H9 (cell line): ENCODE results near the gene EPN3. TPM values are rescaled to one million over a fixed set of nuclear protein-coding genes. Genes with fewer than 3 reads are reported as not detected.

Source experiments
- DNase-seq: peaks from one replicate; pipeline ENCODE4 v3.0.0-alpha.2; 2017
- H2AFZ ChIP-seq: one replicate; pipeline ENCODE4 v1.6.1; 2013; ENCODE audit warnings: mild to moderate bottlenecking, low read length, control low read depth, moderate library complexity
- H2AK5ac ChIP-seq: 2 replicates; pipeline ENCODE4 v1.6.1; 2013; ENCODE audit warnings: low read length, control low read depth, mixed read lengths; ENCODE audit not compliant: insufficient read length
- H2BK120ac ChIP-seq: one replicate; pipeline ENCODE4 v1.6.1; 2013; ENCODE audit warnings: low read depth, mild to moderate bottlenecking, low read length, control low read depth, inconsistent platforms; ENCODE audit not compliant: poor library complexity, severe bottlenecking
- H2BK12ac ChIP-seq: 2 replicates; pipeline ENCODE4 v1.6.1; 2013; ENCODE audit warnings: low read length, control low read depth, mixed read lengths, low read depth; ENCODE audit not compliant: insufficient read length
- H2BK15ac ChIP-seq: 2 replicates; pipeline ENCODE4 v1.6.1; 2013; ENCODE audit warnings: low read depth, low read length, control low read depth
- H2BK20ac ChIP-seq: one replicate; pipeline ENCODE4 v1.6.1; 2013; ENCODE audit warnings: low read depth, mild to moderate bottlenecking, low read length, control low read depth, inconsistent platforms; ENCODE audit not compliant: poor library complexity, severe bottlenecking
- H2BK5ac ChIP-seq: 2 replicates; pipeline ENCODE4 v1.6.1; 2013; ENCODE audit warnings: low read length, control low read depth, mixed read lengths; ENCODE audit not compliant: insufficient read length
- H3K14ac ChIP-seq: 2 replicates; pipeline ENCODE4 v1.6.1; 2013; ENCODE audit warnings: low read length, control low read depth; ENCODE audit not compliant: insufficient read depth
- H3K18ac ChIP-seq: 2 replicates; pipeline ENCODE4 v1.6.1; 2013; ENCODE audit warnings: low read depth, mild to moderate bottlenecking, mixed read lengths, low read length, control low read depth; ENCODE audit not compliant: insufficient read length
- H3K23ac ChIP-seq: 2 replicates; pipeline ENCODE4 v1.6.1; 2013; ENCODE audit warnings: low read length, control low read depth, mixed read lengths, low read depth; ENCODE audit not compliant: insufficient read length
- H3K23me2 ChIP-seq: 2 replicates; pipeline ENCODE4 v1.6.1; 2013; ENCODE audit warnings: low read depth, mild to moderate bottlenecking, mixed read lengths, low read length, control low read depth; ENCODE audit not compliant: insufficient read length, poor library complexity, severe bottlenecking
- H3K27ac ChIP-seq: 2 replicates; pipeline ENCODE4 v1.5.1; 2013; ENCODE audit warnings: low read length, control low read depth, mixed read lengths, low read depth; ENCODE audit not compliant: insufficient read length
- H3K27me3 ChIP-seq: 2 replicates; pipeline ENCODE4 v1.6.1; 2013; ENCODE audit warnings: low read length, control low read depth, inconsistent platforms; ENCODE audit not compliant: insufficient read depth
- H3K4ac ChIP-seq: 2 replicates; pipeline ENCODE4 v1.6.1; 2013; ENCODE audit warnings: low read depth, mild to moderate bottlenecking, control low read depth, inconsistent platforms, low read length, moderate library complexity
- H3K4me1 ChIP-seq: 2 replicates; pipeline ENCODE4 v1.6.1; 2013; ENCODE audit warnings: low read length, control low read depth, inconsistent platforms; ENCODE audit not compliant: insufficient read depth
- H3K4me2 ChIP-seq: 2 replicates; pipeline ENCODE4 v1.6.1; 2013; ENCODE audit warnings: low read length, control low read depth, mixed read lengths; ENCODE audit not compliant: insufficient read length, insufficient read depth
- H3K56ac ChIP-seq: 2 replicates; pipeline ENCODE4 v1.6.1; 2013; ENCODE audit warnings: low read depth, mild to moderate bottlenecking, mixed read lengths, low read length, control low read depth; ENCODE audit not compliant: insufficient read length
- H3K79me1 ChIP-seq: 2 replicates; pipeline ENCODE4 v1.6.1; 2013; ENCODE audit warnings: low read depth, mild to moderate bottlenecking, moderate library complexity, low read length, control low read depth, inconsistent platforms; ENCODE audit not compliant: insufficient read depth, poor library complexity, severe bottlenecking
- H3K79me2 ChIP-seq: 2 replicates; pipeline ENCODE4 v1.6.1; 2013; ENCODE audit warnings: low read length, control low read depth, inconsistent platforms; ENCODE audit not compliant: insufficient read depth
- H3K9ac ChIP-seq: 2 replicates; pipeline ENCODE4 v1.6.1; 2013; ENCODE audit warnings: low read length, control low read depth, mixed read lengths; ENCODE audit not compliant: insufficient read length; ENCODE audit errors: extremely low read depth
- H3K9me3 ChIP-seq: one replicate; pipeline ENCODE4 v1.6.1; 2013; ENCODE audit warnings: low read depth, low read length, inconsistent platforms; ENCODE audit not compliant: control insufficient read depth
- H3T11ph ChIP-seq: one replicate; pipeline ENCODE4 v1.6.1; 2013; ENCODE audit warnings: mild to moderate bottlenecking, low read length, control low read depth, inconsistent platforms
- H4K20me1 ChIP-seq: one replicate; pipeline ENCODE4 v1.6.1; 2013; ENCODE audit not compliant: control insufficient read depth, insufficient read length, insufficient read depth
- H4K5ac ChIP-seq: 2 replicates; pipeline ENCODE4 v1.6.1; 2013; ENCODE audit warnings: low read depth, mild to moderate bottlenecking, mixed read lengths, low read length, control low read depth; ENCODE audit not compliant: insufficient read length
- H4K8ac ChIP-seq: replicated peaks from 2 replicates; pipeline ENCODE4 v1.6.1; 2013; ENCODE audit warnings: low read length, control low read depth, mixed read lengths, low read depth; ENCODE audit not compliant: insufficient read length
- H4K91ac ChIP-seq: 2 replicates; pipeline ENCODE4 v1.6.1; 2013; ENCODE audit warnings: low read depth, mild to moderate bottlenecking, moderate library complexity, mixed read lengths, low read length, control low read depth; ENCODE audit not compliant: insufficient read length
- H3K27ac Mint-ChIP-seq, 3 experiments: 2 replicates in 2 of 3; 3 replicates in 1 of 3; pipeline ENCODE4 v1.8.0; 2020 to 2021; ENCODE audit warnings: mixed read lengths in 3 of 3, mild to moderate bottlenecking in 1 of 3, moderate library complexity in 1 of 3
- H3K27me3 Mint-ChIP-seq: 2 replicates; pipeline ENCODE4 v1.8.0; 2021; ENCODE audit warnings: low read depth, mild to moderate bottlenecking, moderate library complexity, mixed read lengths
- H3K36me3 Mint-ChIP-seq, 3 experiments: 2 replicates in 2 of 3; 3 replicates in 1 of 3; pipeline ENCODE4 v1.8.0; 2020 to 2021; ENCODE audit warnings: low read depth in 3 of 3, mixed read lengths in 3 of 3; ENCODE audit not compliant: insufficient read depth in 1 of 3
- H3K4me1 Mint-ChIP-seq, 2 experiments: 2 replicates each; pipeline ENCODE4 v1.8.0; 2020; ENCODE audit warnings: mixed read lengths in 2 of 2
- H3K4me3 Mint-ChIP-seq, 2 experiments: 2 replicates in 1 of 2; 3 replicates in 1 of 2; pipeline ENCODE4 v1.8.0; 2020 to 2021; ENCODE audit warnings: mild to moderate bottlenecking in 2 of 2, mixed read lengths in 2 of 2, moderate library complexity in 1 of 2
- H3K9me3 Mint-ChIP-seq, 2 experiments: 2 replicates in 1 of 2; 3 replicates in 1 of 2; pipeline ENCODE4 v1.8.0; 2020; ENCODE audit warnings: mild to moderate bottlenecking in 2 of 2, mixed read lengths in 2 of 2, moderate library complexity in 1 of 2
- WGBS: extraction: QIAGEN DNeasy Blood & Tissue Kit; methylation state at CpG from one replicate; pipeline ENCODE4 v1.1.7; 2013; ENCODE audit warnings: missing lambda C conversion rate, low lambda C conversion rate, mixed read lengths; ENCODE audit not compliant: insufficient read length; ENCODE audit errors: extremely low coverage; 5-methylcytosine and 5-hydroxymethylcytosine counted together
- total RNA-seq: library from RNA; stranded (reverse); gene quantifications from 2 replicates; pipeline ENCODE4 v1.2.1, GENCODE V29; 2021
- TF ChIP-seq, protein P1 (sequence below): fragments of 200-600 bp; sonication (generic); conservative IDR thresholded peaks from 3 replicates; pipeline ENCODE4 v1.8.0; 2021; ENCODE audit warnings: antibody characterized with exemption, mild to moderate bottlenecking

EPN3 gene
- total RNA-seq, 1 experiment from 2014 or later: 1.9 TPM

DNA sequence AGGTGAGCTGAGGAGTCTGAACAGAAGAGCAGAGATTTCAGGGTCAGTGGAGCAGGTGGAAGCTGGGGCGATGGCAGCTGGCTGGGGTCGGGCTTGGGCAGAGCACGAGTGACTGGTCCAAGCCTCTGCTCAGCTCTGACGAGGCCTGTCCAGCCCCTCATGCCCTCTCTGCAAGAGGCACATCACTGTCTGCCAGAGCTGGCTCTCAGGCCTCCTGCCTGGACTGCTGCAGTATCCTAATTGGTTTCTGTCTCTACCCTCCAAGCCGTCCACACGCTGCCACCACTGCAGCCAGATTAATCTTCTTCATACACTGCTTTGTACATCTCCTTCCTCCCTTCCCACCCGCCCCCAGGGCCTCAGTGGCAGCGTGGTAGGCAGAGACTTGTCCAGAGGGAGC is 53.4 kb downstream of the EPN3 start:
- H2BK15ac ChIP-seq: no peak overlapping the region
- H3T11ph ChIP-seq: no peak overlapping the region
- H3K18ac ChIP-seq: no peak overlapping the region
- no CpG with 5 or more reads among the region's 8 CpGs for WGBS
- no peak overlapping the region for H2AK5ac ChIP-seq
- no peak overlapping the region for H3K4ac ChIP-seq
- H3K36me3 Mint-ChIP-seq: peaks cover 0 to 4% (median 0%) of the 10 kb centered on the region in 3 experiments; a peak in 4 of 7 replicates
- no peak overlapping the region for H3K56ac ChIP-seq
- no peak for DNase-seq
- peaks cover 35 to 52% of the 10 kb centered on the region in 2 experiments for H3K4me1 Mint-ChIP-seq
- H3K27me3 Mint-ChIP-seq: peaks cover 18% of the 10 kb centered on the region
- H3K27ac Mint-ChIP-seq: peak overlapping the region in 2 of 3 experiments; percentile 10 to 81; a peak in 2 of 7 replicates
- H2BK12ac ChIP-seq: no peak overlapping the region
- no peak overlapping the region for H3K23ac ChIP-seq
- no peaks in the 10 kb centered on the region for H3K23me2 ChIP-seq
- H3K9ac ChIP-seq: no peak overlapping the region
- H3K79me2 ChIP-seq: no peaks in the 10 kb centered on the region
- peak overlapping the region in 1 of 2 experiments; percentile 4; a peak in 1 of 5 replicates for H3K4me3 Mint-ChIP-seq
- H2AFZ ChIP-seq: no peak overlapping the region
- peaks cover under 1% of the 10 kb centered on the region for H4K20me1 ChIP-seq
- no peak overlapping the region for H2BK120ac ChIP-seq
- H4K8ac ChIP-seq: no peak overlapping the region
- H4K5ac ChIP-seq: no peak overlapping the region
- no peak overlapping the region for H4K91ac ChIP-seq
- H2BK20ac ChIP-seq: no peak overlapping the region
- H3K4me2 ChIP-seq: no peak overlapping the region
- TF ChIP-seq, protein P1, sequence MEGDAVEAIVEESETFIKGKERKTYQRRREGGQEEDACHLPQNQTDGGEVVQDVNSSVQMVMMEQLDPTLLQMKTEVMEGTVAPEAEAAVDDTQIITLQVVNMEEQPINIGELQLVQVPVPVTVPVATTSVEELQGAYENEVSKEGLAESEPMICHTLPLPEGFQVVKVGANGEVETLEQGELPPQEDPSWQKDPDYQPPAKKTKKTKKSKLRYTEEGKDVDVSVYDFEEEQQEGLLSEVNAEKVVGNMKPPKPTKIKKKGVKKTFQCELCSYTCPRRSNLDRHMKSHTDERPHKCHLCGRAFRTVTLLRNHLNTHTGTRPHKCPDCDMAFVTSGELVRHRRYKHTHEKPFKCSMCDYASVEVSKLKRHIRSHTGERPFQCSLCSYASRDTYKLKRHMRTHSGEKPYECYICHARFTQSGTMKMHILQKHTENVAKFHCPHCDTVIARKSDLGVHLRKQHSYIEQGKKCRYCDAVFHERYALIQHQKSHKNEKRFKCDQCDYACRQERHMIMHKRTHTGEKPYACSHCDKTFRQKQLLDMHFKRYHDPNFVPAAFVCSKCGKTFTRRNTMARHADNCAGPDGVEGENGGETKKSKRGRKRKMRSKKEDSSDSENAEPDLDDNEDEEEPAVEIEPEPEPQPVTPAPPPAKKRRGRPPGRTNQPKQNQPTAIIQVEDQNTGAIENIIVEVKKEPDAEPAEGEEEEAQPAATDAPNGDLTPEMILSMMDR: no peak
- H3K27ac ChIP-seq: no peak overlapping the region
- no peaks in the 10 kb centered on the region; the same call in 1 of the 2 replicates for H3K4me1 ChIP-seq
- no peaks in the 10 kb centered on the region for H3K79me1 ChIP-seq
- H3K27me3 ChIP-seq: no peaks in the 10 kb centered on the region
- H2BK5ac ChIP-seq: no peak overlapping the region
- H3K14ac ChIP-seq: peak overlapping the region; percentile 18; the same call in 1 of the 2 replicates
- no peaks in the 10 kb centered on the region for H3K9me3 Mint-ChIP-seq
- no peaks in the 10 kb centered on the region for H3K9me3 ChIP-seq
